Heart left ventricle (tissue), 13 donors: ENCODE measurements around the gene RAB40C.

Experiments
- POLR2A ChIP-seq, 2 donors: fragments of 450-650 bp; IDR thresholded peaks; one replicate each; pipeline ENCODE4 v1.6.1; 2017; ENCODE audit warnings: antibody characterized with exemption in 2 of 2, mild to moderate bottlenecking in 2 of 2, moderate library complexity in 2 of 2
- TF ChIP-seq, protein P1 (sequence below), 12 donors: fragments of 200-600 bp; sonication (generic) in 4 of 12; IDR thresholded peaks; one replicate each; pipeline versions ENCODE4 v1.5.0 to v1.8.0; 2018 to 2022; ENCODE audit warnings: antibody characterized with exemption in 12 of 12, mild to moderate bottlenecking in 5 of 12
- donor health status: ischemic (EF 13 %, LVEDD 7.1; RV severe dilation, severe dysfunction).
- donor health status: DM: no; HTN: yes; CAD: no.
- donor health status: DM: no; HTN: no; CAD: no.
- donor health status: ischemic (EF 25% LVEDD 6.9; RV normal size, moderate dysfunction).
- donor health status: ischemic (EF 25% LVEDD 5.7; RV mildly dilated, moderate dysfunction).
- donor health status: ischemic (EF 35%, LVEDD 5.7; RV mildly dilated, moderate dysfunction).
- donor health status: nonischemic (EF 11% LVEDD 7.7; RV severe dilation, severe dysfunction).
- donor health status: DM: yes; HTN: yes; CAD: no.
- donor health status: PGD.
- donor health status: ischemic (EF 29% LVEDD 5.4; RV normal size, mild dysfunction).
- donor health status: nonischemic (EF 23%, LVEDD 6.1; RV moderate dilation, normal function).

GRCh38 chr16:578870-579405, 10.9 kb upstream of the RAB40C start:
- TF ChIP-seq, protein P1, sequence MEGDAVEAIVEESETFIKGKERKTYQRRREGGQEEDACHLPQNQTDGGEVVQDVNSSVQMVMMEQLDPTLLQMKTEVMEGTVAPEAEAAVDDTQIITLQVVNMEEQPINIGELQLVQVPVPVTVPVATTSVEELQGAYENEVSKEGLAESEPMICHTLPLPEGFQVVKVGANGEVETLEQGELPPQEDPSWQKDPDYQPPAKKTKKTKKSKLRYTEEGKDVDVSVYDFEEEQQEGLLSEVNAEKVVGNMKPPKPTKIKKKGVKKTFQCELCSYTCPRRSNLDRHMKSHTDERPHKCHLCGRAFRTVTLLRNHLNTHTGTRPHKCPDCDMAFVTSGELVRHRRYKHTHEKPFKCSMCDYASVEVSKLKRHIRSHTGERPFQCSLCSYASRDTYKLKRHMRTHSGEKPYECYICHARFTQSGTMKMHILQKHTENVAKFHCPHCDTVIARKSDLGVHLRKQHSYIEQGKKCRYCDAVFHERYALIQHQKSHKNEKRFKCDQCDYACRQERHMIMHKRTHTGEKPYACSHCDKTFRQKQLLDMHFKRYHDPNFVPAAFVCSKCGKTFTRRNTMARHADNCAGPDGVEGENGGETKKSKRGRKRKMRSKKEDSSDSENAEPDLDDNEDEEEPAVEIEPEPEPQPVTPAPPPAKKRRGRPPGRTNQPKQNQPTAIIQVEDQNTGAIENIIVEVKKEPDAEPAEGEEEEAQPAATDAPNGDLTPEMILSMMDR (IDR thresholded peaks at IDR 0.05), result peak; percentile 65 to 89 (median 74)
- TF ChIP-seq POLR2A (IDR thresholded peaks at IDR 0.05), result no peak
